ENCODE data around the gene GOLGA6L2. TPM values are rescaled to one million over a fixed set of nuclear protein-coding genes. Genes with fewer than 3 reads are reported as not detected.

Gene GOLGA6L2, protein sequence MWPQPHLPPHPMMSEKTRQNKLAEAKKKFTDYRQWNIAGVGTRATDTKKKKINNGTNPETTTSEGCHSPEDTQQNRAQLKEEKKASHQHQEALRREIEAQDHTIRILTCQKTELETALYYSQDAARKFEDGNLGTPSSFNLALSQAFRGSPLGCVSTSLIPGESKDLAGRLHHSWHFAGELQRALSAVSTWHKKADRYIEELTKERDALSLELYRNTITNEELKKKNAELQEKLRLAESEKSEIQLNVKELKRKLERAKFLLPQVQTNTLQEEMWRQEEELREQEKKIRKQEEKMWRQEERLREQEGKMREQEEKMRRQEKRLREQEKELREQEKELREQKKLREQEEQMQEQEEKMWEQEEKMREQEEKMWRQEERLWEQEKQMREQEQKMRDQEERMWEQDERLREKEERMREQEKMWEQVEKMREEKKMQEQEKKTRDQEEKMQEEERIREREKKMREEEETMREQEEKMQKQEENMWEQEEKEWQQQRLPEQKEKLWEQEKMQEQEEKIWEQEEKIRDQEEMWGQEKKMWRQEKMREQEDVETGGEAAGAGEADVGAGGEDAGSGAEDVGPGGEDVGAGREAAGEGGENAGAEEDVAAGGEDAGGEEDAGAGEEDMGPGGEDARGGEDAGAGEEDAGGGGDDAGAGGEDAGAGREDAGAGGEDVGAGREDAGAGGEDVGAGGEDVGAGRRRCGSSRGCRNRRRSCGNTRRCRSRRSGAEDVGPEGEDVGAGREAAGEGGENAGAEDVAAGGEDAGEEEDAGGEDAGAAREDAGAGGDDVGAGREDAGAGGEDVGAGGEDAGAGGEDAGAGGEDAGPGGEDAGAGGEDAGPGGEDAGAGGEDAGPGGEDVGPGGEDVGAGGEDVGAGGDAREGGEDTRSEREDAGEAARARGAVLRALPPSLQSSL
- total RNA-seq (2022; extraction: Qiagen RNA extraction): not detected in 5 replicates

DNA sequence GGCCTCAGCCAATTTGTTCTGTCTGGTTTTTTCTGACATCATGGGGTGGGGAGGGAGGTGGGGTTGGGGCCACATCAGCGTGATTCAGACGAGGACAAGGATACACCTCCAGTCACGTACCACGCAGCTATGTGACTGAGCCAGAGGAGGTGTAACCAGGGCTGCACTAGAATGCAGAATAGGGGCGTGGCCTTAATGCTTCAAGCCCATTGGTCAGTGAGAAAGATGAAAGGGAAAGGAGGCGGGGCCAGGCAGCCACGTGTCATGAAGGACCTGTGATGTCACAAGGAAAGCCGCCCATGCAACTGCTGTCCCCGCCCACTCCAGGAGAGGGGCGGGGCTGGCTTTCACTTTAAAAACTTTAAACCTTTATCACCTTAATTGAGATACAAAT is at the start of gene GOLGA6L2:
TSS of gene GOLGA6L2 (minus strand) at position 137 of the 394 bp plus-strand sequence. CDS start at position 75, 62 bp downstream.

Other genes with a start within 250 kb of the GOLGA6L2 start
- gene GOLGA6L26, start 113.0 kb downstream of the GOLGA6L2 start, total RNA-seq (2022; extraction: Qiagen RNA extraction): not detected in 5 replicates
- gene GOLGA8S, start 92.5 kb downstream of the GOLGA6L2 start, total RNA-seq (2022; extraction: Qiagen RNA extraction): 0.13 to 0.18 TPM (median 0.16 TPM) in 5 replicates
- gene MKRN3, start 118.4 kb upstream of the GOLGA6L2 start, total RNA-seq (2022; extraction: Qiagen RNA extraction): 1.5 to 2.8 TPM (median 2.5 TPM) in 5 replicates
- gene MAGEL2, start 200.6 kb upstream of the GOLGA6L2 start, total RNA-seq (2022; extraction: Qiagen RNA extraction): 0.01 to 0.02 TPM in 2 of 5 replicates, not detected in the others
- gene NDN, start 240.1 kb upstream of the GOLGA6L2 start, total RNA-seq (2022; extraction: Qiagen RNA extraction): 0.05 to 0.08 TPM (median 0.06 TPM) in 3 of 5 replicates, not detected in the others

Data from A549 treated with CORT108297 at 1 μM for 4 hours (cell line).